Muscle layer of duodenum (tissue), 2 donors: ENCODE data around the gene SYMPK.

Source experiments
- H3K27ac ChIP-seq: one replicate; pipeline ENCODE4 v1.7.0; 2013; ENCODE audit warnings: mild to moderate bottlenecking, low read length
- H3K27me3 ChIP-seq: one replicate; pipeline ENCODE4 v1.7.0; 2013; ENCODE audit warnings: low read depth, mild to moderate bottlenecking, control low read depth, low read length
- H3K36me3 ChIP-seq, 2 donors: one replicate each; pipeline ENCODE4 v1.7.0; 2013; ENCODE audit warnings: low read length in 2 of 2, control low read depth in 1 of 2, mild to moderate bottlenecking in 1 of 2; ENCODE audit not compliant: insufficient read depth in 2 of 2, control insufficient read depth in 1 of 2
- H3K4me1 ChIP-seq, 2 donors: one replicate each; pipeline ENCODE4 v1.7.0; 2013; ENCODE audit warnings: low read length in 2 of 2, mild to moderate bottlenecking in 2 of 2, control low read depth in 1 of 2, moderate library complexity in 1 of 2; ENCODE audit not compliant: insufficient read depth in 2 of 2, control insufficient read depth in 1 of 2
- H3K4me3 ChIP-seq, 2 donors: one replicate each; pipeline ENCODE4 v1.7.0; 2013; ENCODE audit warnings: low read length in 2 of 2, low read depth in 1 of 2, mild to moderate bottlenecking in 1 of 2
- H3K9me3 ChIP-seq, 2 donors: one replicate each; pipeline ENCODE4 v1.7.0; 2013; ENCODE audit warnings: low read length in 2 of 2, control low read depth in 1 of 2, mild to moderate bottlenecking in 1 of 2; ENCODE audit not compliant: control insufficient read depth in 1 of 2
- donor health status: healthy.

Gene SYMPK

GRCh38 chr19:45793178-45793564 lies 69.8 kb downstream of the SYMPK start:
- Histone ChIP-seq H3K4me3 (peak overlapping the region in 1 of 2 donors; percentile 12), H3K36me3 (peaks cover 8 to 18% of the 10 kb centered on the region in 2 donors), H3K27me3 (no peaks in the 10 kb centered on the region), H3K27ac (no peak overlapping the region), H3K4me1 (peaks cover 0 to 23% of the 10 kb centered on the region in 2 donors), H3K9me3 (no peaks in the 10 kb centered on the region)

- Histone ChIP-seq H3K9me3 (no peaks in the 10 kb centered on the region), H3K36me3 (peaks cover 8 to 19% of the 10 kb centered on the region in 2 donors), H3K4me1 (peaks cover 0 to 23% of the 10 kb centered on the region in 2 donors), H3K27me3 (no peaks in the 10 kb centered on the region), H3K4me3 (peak within 1 kb of the TSS; percentile 75 to 87), H3K27ac (peak within 1 kb of the TSS; percentile 43)
These were observed 70.3 kb downstream of the SYMPK start, which contains the start of gene DMWD for GRCh38 chr19:45792470-45793177. Gene DMWD, minus strand, starts transcription at chr19:45792845. Its CDS starts 89 bp downstream, at chr19:45792756.

DNA sequence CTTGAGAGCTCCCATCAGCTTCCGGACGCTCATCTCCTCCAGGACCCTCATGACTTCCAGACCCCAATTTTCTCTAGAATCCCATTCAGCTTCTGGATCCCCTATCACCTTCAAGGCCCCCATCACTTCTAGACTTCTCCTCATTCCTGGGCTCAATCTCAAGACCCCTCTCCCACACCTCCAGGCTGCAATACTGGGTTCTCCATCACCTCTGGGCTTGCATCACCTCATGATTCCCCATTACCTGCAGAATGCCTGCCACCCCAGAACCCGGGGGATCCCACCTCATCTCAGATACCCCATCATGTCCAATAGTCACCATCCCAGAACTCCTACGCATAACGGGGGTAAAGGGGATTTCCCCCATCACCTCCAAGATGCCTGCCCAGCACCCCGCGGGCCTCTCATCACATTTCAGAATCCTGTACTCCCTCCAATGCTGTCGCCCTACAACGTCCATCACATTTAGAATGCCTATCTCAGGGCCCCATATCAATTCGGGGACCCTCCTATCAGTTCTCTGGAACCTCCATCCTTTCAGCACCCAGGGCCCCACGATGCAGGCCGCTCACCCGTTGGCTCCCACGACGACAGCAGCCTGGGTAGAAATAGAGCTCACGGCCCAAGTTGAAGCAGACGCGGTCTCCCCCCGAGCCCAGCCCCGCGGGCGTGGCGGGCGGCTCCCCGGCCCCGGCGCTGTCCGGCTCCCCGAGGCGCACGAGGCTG lies 71.0 kb downstream of the SYMPK start:
- H3K27me3 ChIP-seq, result no peaks in the 10 kb centered on the region
- no peaks in the 10 kb centered on the region for H3K9me3 ChIP-seq
- peak overlapping the region; percentile 43 for H3K27ac ChIP-seq
- H3K4me3 ChIP-seq, result peak overlapping the region; percentile 75 to 87
- peaks cover 0 to 23% of the 10 kb centered on the region in 2 donors for H3K4me1 ChIP-seq
- H3K36me3 ChIP-seq, result peaks cover 8 to 25% of the 10 kb centered on the region in 2 donors

DNA sequence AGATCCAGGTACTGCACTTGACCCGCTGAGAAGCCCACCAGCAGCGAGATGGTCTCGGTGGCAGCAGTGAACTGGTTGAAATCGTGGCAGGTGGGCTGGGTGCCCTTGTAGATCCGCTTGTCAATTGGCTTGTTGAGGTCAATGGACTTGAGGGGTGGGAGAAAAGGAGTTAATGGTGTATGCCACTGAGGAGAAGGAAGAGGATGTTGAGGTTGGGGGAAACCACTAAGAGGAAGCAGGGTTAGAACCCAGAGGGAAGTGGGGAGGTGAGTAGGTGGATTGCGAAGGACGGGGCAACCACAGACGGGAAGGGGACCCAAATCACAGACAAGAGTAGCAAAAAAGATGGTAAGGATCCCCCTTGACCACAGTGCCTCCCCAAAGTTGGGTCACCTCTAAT lies 72.0 kb downstream of the SYMPK start:
- Histone ChIP-seq H3K36me3 (peaks cover 8 to 34% of the 10 kb centered on the region in 2 donors), H3K27me3 (no peaks in the 10 kb centered on the region), H3K27ac (no peak overlapping the region), H3K9me3 (no peaks in the 10 kb centered on the region), H3K4me1 (peaks cover 0 to 23% of the 10 kb centered on the region in 2 donors), H3K4me3 (peak overlapping the region in 1 of 2 donors; percentile 87)

GRCh38 chr19:45789035-45789786 lies 73.7 kb downstream of the SYMPK start:
- Histone ChIP-seq H3K27me3 (no peaks in the 10 kb centered on the region), H3K9me3 (no peaks in the 10 kb centered on the region), H3K4me1 (peaks cover 0 to 23% of the 10 kb centered on the region in 2 donors), H3K36me3 (peaks cover 8 to 38% of the 10 kb centered on the region in 2 donors), H3K27ac (no peak overlapping the region), H3K4me3 (no peak overlapping the region)

- H3K36me3 ChIP-seq, result peaks cover 8 to 38% of the 10 kb centered on the region in 2 donors
- no peaks in the 10 kb centered on the region for H3K27me3 ChIP-seq
- no peak overlapping the region for H3K27ac ChIP-seq
- no peak overlapping the region for H3K4me3 ChIP-seq
- no peaks in the 10 kb centered on the region for H3K9me3 ChIP-seq
- peaks cover 0 to 24% of the 10 kb centered on the region in 2 donors for H3K4me1 ChIP-seq
These were observed 76.4 kb downstream of the SYMPK start for GRCh38 chr19:45786533-45786894.

GRCh38 chr19:45785781-45786532 lies 77.0 kb downstream of the SYMPK start:
- Histone ChIP-seq H3K9me3 (no peaks in the 10 kb centered on the region), H3K36me3 (peaks cover 8 to 38% of the 10 kb centered on the region in 2 donors), H3K4me3 (no peak overlapping the region), H3K27ac (no peak overlapping the region), H3K4me1 (peaks cover 0 to 24% of the 10 kb centered on the region in 2 donors), H3K27me3 (no peaks in the 10 kb centered on the region)

DNA sequence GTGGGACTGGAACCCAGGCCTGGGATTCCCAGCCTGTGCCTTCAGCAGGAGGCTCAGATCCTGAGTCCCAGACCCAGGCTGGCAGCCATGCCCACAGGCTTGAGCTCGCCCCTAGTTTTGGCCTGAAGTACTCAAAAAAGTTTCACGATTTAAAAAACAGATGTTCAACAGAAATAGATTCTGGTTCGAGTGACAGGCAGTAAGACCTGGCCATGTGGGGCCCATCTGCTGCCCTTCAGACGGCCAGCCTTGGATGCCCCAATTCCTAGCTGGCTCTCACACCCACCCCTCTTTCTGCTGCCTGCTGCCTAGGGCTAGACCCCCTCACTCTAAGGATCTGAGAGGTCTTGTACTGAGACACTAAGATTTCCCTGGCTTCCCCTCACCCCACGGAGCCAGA lies 77.8 kb downstream of the SYMPK start:
- H3K4me3 ChIP-seq, result no peak overlapping the region
- no peaks in the 10 kb centered on the region for H3K27me3 ChIP-seq
- H3K9me3 ChIP-seq, result no peaks in the 10 kb centered on the region
- H3K36me3 ChIP-seq, result peaks cover 8 to 34% of the 10 kb centered on the region in 2 donors
- peaks cover 3 to 28% of the 10 kb centered on the region in 2 donors for H3K4me1 ChIP-seq
- peak overlapping the region; percentile 69 for H3K27ac ChIP-seq

DNA sequence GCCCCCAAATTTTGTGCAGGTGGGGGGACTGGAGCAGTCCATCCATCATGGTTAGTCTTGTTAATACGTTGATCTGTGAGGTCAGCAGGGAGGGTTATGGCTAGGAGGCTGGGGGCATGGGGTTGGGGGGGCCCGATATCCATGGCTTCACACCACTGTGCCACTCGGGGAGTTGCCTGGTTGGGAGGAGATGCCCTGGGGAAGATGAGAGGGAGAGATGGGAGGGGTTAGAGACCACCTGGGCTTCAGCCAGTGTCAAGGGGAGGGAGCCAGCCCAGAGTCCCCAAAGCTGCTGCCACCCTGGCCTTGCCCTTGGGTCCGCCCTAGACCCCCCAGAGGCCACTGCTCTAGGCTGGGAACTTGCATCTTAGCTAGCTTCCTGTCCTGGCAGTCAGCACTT lies 78.9 kb downstream of the SYMPK start:
- H3K4me3 ChIP-seq, result peak overlapping the region in 1 of 2 donors; percentile 81
- no peaks in the 10 kb centered on the region for H3K9me3 ChIP-seq
- H3K27ac ChIP-seq, result peak overlapping the region; percentile 83
- H3K27me3 ChIP-seq, result no peaks in the 10 kb centered on the region
- H3K36me3 ChIP-seq, result peaks cover 3 to 29% of the 10 kb centered on the region in 2 donors
- H3K4me1 ChIP-seq, result peaks cover 8 to 35% of the 10 kb centered on the region in 2 donors

DNA sequence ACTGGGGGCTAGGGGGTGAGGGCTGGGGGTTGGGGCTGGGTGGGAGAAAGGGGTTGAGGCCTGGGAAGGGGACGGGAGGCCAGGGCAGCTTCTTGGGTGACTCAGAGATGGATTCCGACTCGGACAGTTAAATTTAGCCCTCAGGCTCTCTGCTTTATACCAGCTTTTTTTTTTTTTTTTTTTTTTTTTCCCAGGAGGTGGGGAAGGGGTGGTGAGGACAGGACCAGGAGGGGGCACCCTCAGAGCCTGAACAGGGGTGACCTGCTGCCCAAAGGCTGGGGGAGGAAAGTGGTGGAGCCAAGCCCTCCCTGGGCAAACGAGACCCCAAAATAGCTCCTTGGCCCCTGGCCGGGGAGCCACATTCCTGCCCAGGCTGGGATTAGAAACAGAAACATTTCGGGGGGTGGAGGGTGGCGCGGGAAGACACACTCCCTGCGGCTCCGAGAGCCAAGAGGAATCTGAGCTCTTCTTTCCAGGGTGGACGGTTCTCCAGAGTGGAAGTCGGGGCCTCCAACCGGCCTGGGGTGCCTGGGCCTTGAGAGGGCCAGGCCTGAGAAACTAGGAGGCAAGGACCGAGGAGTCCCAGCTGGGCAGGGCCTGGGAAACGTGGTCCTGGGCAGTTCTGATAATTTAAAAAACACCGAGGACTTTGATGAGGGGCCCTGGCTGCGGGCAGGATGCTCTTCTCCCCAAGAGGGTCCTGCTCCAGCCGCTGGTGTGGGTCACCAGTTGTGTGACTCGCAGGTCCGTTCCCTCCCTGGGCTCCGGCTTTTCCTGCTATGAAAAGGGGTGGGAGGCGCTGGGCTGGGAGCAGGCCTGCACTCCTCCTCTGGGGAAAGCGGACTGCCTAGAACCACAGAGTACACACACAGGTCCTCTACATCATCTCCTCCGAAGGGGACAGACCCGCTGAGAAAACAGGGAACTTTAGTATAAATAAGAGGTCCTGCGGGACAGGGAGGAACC lies 79.8 kb downstream of the SYMPK start:
- H3K27me3 ChIP-seq, result no peaks in the 10 kb centered on the region
- peaks cover 8 to 44% of the 10 kb centered on the region in 2 donors for H3K4me1 ChIP-seq
- H3K4me3 ChIP-seq, result peak overlapping the region in 1 of 2 donors; percentile 81

More for the DNA sequence above, 79.8 kb downstream of the SYMPK start:
- H3K9me3 ChIP-seq, result no peaks in the 10 kb centered on the region
- peaks cover under 1 to 21% of the 10 kb centered on the region in 2 donors for H3K36me3 ChIP-seq
- peak overlapping the region; percentile 83 for H3K27ac ChIP-seq
